Measurements from ENCODE around the gene TATDN2. TPM values are rescaled to one million over a fixed set of nuclear protein-coding genes. Genes with fewer than 3 reads are reported as not detected.
"Not testable (repeated sequence)": the region's sequence is repeated elsewhere in the genome, so short reads cannot be mapped to it uniquely, and the experiment has no call there.

Gene TATDN2
- total RNA-seq, 1 experiment from 2014 or later: 30.4 TPM

DNA sequence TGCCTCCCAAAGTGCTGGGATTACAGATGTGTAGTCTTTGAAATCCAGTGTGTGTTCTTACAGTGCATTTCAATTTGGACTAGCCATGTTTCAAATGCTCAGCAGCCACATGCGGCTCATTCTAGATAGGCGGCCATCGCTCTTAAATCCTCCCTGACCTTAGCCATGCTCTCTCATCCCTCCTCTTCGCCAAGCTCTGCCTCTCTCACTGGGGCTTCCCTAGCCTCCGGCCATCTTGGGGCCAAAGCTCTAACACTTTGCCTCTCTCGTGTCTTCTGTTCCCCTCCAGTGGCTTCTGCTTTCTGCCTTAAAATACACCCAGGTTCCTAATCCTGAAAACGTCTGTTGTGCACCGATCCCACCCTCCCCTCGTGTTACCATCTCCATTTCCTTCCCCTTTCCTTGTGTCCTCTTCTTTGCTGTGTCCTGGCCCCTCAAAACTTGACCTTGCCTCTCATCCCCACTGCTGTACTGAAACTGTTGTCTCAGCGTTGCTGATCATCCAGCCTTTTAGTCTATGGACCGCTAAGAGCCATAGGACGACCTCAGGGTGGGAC is 45.8 kb downstream of the TATDN2 start:
- ATAC-seq: no peak
- H3K36me3 ChIP-seq (ENCODE audit: control insufficient read depth, insufficient read depth, low read length): no peaks in the 10 kb centered on the region; the same call in 1 of the 2 replicates
- no peaks in the 10 kb centered on the region for H3K4me1 ChIP-seq (ENCODE audit: control insufficient read depth, insufficient read depth, low read length)
- intact Hi-C loops (cut with micrococcal nuclease; ENCODE audit: unreplicated experiment): no loop called here
- DNase-seq (ENCODE audit: low read depth, low spot score): no peak
- H3K9me3 ChIP-seq (ENCODE audit: control insufficient read depth, insufficient read depth, low read depth, low read length): no peaks in the 10 kb centered on the region
- ChIA-PET POLR2A (no interaction called here), CTCF (no interaction called here)
- H3K27me3 ChIP-seq (ENCODE audit: control insufficient read depth, insufficient read depth, low read length): no peaks in the 10 kb centered on the region
- TF ChIP-seq POLR2AphosphoS5 (IDR thresholded peaks at IDR 0.05; ENCODE audit: low read depth, low read length): no peak
- no peak for TF ChIP-seq SIN3A (IDR thresholded peaks at IDR 0.05; ENCODE audit: borderline replicate concordance, insufficient read depth, low read depth, low read length)
- no peak for TF ChIP-seq TCF7L2 (IDR thresholded peaks at IDR 0.05; ENCODE audit: low read depth, low read length)
- TF ChIP-seq REST (IDR thresholded peaks at IDR 0.05; ENCODE audit: insufficient read depth in 1 of 2, low read depth in 2 of 2, low read length in 1 of 2): no peak
- no peak for TF ChIP-seq CTCF (IDR thresholded peaks at IDR 0.05)
- H3K27ac ChIP-seq (ENCODE audit: low read length): no peak overlapping the region
- no TSS peak for BruUV-seq (replicated peaks)
- in situ Hi-C loops (cut with HindIII; ENCODE audit: low pct_unique_long_range_greater_than_20kb, low sequenced_read_pairs): no loop called here
- H3K4me3 ChIP-seq (ENCODE audit: low read depth in 2 of 2, low read length in 2 of 2): no peak overlapping the region

- in situ Hi-C loops (cut with HindIII; ENCODE audit: low pct_unique_long_range_greater_than_20kb, low sequenced_read_pairs); H3K27me3 ChIP-seq (ENCODE audit: control insufficient read depth, insufficient read depth, low read length); POLR2A ChIA-PET; H3K27ac ChIP-seq (ENCODE audit: low read length); CTCF ChIA-PET; DNase-seq (ENCODE audit: low read depth, low spot score); H3K4me3 ChIP-seq (ENCODE audit: low read depth in 2 of 2, low read length in 2 of 2); intact Hi-C loops (cut with micrococcal nuclease; ENCODE audit: unreplicated experiment); H3K36me3 ChIP-seq (ENCODE audit: control insufficient read depth, insufficient read depth, low read length); ATAC-seq; H3K9me3 ChIP-seq (ENCODE audit: control insufficient read depth, insufficient read depth, low read depth, low read length); BruUV-seq (replicated peaks); H3K4me1 ChIP-seq (ENCODE audit: control insufficient read depth, insufficient read depth, low read length): not testable (repeated sequence)
Measured at GRCh38 chr3:10298064-10298463, 49.8 kb downstream of the TATDN2 start.

- ChIA-PET CTCF (no interaction called here), POLR2A (interaction anchor here (0.6 kb wide), 1 partner anchor 121 kb away, joined by 3 read pairs; no protein-coding TSS in a partner anchor)
- no peaks in the 10 kb centered on the region for H3K27me3 ChIP-seq (ENCODE audit: control insufficient read depth, insufficient read depth, low read length)
- intact Hi-C loops (cut with micrococcal nuclease; ENCODE audit: unreplicated experiment) (no loop called here), in situ Hi-C loops (cut with HindIII; ENCODE audit: low pct_unique_long_range_greater_than_20kb, low sequenced_read_pairs) (no loop called here)
- no peaks in the 10 kb centered on the region; the same call in 1 of the 2 replicates for H3K36me3 ChIP-seq (ENCODE audit: control insufficient read depth, insufficient read depth, low read length)
- DNase-seq (ENCODE audit: low read depth, low spot score): no peak
- no TSS peak for BruUV-seq (replicated peaks)
- H3K4me1 ChIP-seq (ENCODE audit: control insufficient read depth, insufficient read depth, low read length): no peaks in the 10 kb centered on the region
- no peaks in the 10 kb centered on the region for H3K9me3 ChIP-seq (ENCODE audit: control insufficient read depth, insufficient read depth, low read depth, low read length)
- H3K4me3 ChIP-seq (ENCODE audit: low read depth in 2 of 2, low read length in 2 of 2): no peak overlapping the region
- no peak for ATAC-seq
- no peak for TF ChIP-seq REST (IDR thresholded peaks at IDR 0.05; ENCODE audit: insufficient read depth in 1 of 2, low read depth in 2 of 2, low read length in 1 of 2)
- no peak for TF ChIP-seq POLR2AphosphoS5 (IDR thresholded peaks at IDR 0.05; ENCODE audit: low read depth, low read length)
- no peak for TF ChIP-seq CTCF (IDR thresholded peaks at IDR 0.05)
- TF ChIP-seq SIN3A (IDR thresholded peaks at IDR 0.05; ENCODE audit: borderline replicate concordance, insufficient read depth, low read depth, low read length): no peak
- no peak for TF ChIP-seq TCF7L2 (IDR thresholded peaks at IDR 0.05; ENCODE audit: low read depth, low read length)
- no peak overlapping the region for H3K27ac ChIP-seq (ENCODE audit: low read length)
Measured at GRCh38 chr3:10299175-10299574, 50.9 kb downstream of the TATDN2 start.
